Glutamatergic neuron (in vitro differentiated cells): ENCODE results near the gene UNC13B. TPM values are rescaled to one million over a fixed set of nuclear protein-coding genes. Genes with fewer than 3 reads are reported as not detected.

Experiments used
- DNase-seq: peaks from one replicate; pipeline ENCODE4 v3.0.0; 2022
- H3K27ac Mint-ChIP-seq: one replicate; pipeline ENCODE4 v1.8.0; 2020; ENCODE audit warnings: mild to moderate bottlenecking, mixed read lengths, inconsistent platforms; ENCODE audit not compliant: unreplicated experiment
- H3K27me3 Mint-ChIP-seq: one replicate; pipeline ENCODE4 v1.8.0; 2020; ENCODE audit warnings: mild to moderate bottlenecking, moderate library complexity, mixed read lengths, inconsistent platforms; ENCODE audit not compliant: unreplicated experiment
- H3K36me3 Mint-ChIP-seq: one replicate; pipeline ENCODE4 v1.8.0; 2020; ENCODE audit warnings: mild to moderate bottlenecking, mixed read lengths, inconsistent platforms; ENCODE audit not compliant: unreplicated experiment
- H3K4me1 Mint-ChIP-seq: one replicate; pipeline ENCODE4 v1.8.0; 2020; ENCODE audit warnings: mild to moderate bottlenecking, low read depth, mixed read lengths, inconsistent platforms; ENCODE audit not compliant: unreplicated experiment
- H3K4me3 Mint-ChIP-seq: one replicate; pipeline ENCODE4 v1.8.0; 2020; ENCODE audit warnings: mild to moderate bottlenecking, mixed read lengths, inconsistent platforms; ENCODE audit not compliant: unreplicated experiment
- H3K9me3 Mint-ChIP-seq: one replicate; pipeline ENCODE4 v1.8.0; 2020; ENCODE audit warnings: mild to moderate bottlenecking, moderate library complexity, mixed read lengths, inconsistent platforms; ENCODE audit not compliant: unreplicated experiment
- total RNA-seq: library from RNA; stranded (reverse); fragmentation: NEBNext Ultra II Directional; extraction: Animal tissue kit (Norgen Biotek cat#: 25700); gene quantifications from one replicate; pipeline ENCODE4 v1.2.1, GENCODE V29; 2021; ENCODE audit not compliant: unreplicated experiment
- TF ChIP-seq, protein P1 (sequence below): fragments of 200-600 bp; sonication (generic); IDR thresholded peaks from one replicate; pipeline ENCODE4 v1.5.0; 2021; ENCODE audit not compliant: partially characterized antibody, unreplicated experiment

Gene UNC13B
- total RNA-seq, 1 donor from 2014 or later = 90.7 TPM

DNA sequence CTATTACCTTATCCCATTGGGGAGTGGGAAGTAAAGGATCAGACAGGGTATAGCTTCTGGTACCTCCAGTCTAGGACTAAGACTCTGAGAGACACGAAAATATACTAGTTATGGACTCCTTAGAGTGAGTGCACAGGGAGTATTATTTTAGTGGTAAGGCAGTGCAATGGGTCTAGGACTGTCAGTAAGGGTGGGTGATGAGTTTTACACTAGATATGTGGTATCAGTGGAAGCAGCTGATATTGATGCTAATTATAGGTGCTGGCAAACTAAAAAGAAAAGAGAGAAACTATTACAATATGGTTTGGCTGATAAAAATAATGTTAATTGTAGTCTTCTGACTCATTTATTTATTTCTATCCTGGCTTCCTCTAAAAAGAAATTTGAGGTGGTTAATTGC lies 118.6 kb downstream of the UNC13B start:
- DNase-seq = no peak
- TF ChIP-seq, protein P1, sequence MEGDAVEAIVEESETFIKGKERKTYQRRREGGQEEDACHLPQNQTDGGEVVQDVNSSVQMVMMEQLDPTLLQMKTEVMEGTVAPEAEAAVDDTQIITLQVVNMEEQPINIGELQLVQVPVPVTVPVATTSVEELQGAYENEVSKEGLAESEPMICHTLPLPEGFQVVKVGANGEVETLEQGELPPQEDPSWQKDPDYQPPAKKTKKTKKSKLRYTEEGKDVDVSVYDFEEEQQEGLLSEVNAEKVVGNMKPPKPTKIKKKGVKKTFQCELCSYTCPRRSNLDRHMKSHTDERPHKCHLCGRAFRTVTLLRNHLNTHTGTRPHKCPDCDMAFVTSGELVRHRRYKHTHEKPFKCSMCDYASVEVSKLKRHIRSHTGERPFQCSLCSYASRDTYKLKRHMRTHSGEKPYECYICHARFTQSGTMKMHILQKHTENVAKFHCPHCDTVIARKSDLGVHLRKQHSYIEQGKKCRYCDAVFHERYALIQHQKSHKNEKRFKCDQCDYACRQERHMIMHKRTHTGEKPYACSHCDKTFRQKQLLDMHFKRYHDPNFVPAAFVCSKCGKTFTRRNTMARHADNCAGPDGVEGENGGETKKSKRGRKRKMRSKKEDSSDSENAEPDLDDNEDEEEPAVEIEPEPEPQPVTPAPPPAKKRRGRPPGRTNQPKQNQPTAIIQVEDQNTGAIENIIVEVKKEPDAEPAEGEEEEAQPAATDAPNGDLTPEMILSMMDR = no peak
- no peak overlapping the region for H3K27ac Mint-ChIP-seq
- H3K4me3 Mint-ChIP-seq = no peak overlapping the region
- no peaks in the 10 kb centered on the region for H3K36me3 Mint-ChIP-seq
- H3K27me3 Mint-ChIP-seq = peaks cover 2% of the 10 kb centered on the region
- no peaks in the 10 kb centered on the region for H3K9me3 Mint-ChIP-seq
- H3K4me1 Mint-ChIP-seq = peaks cover 5% of the 10 kb centered on the region

DNA sequence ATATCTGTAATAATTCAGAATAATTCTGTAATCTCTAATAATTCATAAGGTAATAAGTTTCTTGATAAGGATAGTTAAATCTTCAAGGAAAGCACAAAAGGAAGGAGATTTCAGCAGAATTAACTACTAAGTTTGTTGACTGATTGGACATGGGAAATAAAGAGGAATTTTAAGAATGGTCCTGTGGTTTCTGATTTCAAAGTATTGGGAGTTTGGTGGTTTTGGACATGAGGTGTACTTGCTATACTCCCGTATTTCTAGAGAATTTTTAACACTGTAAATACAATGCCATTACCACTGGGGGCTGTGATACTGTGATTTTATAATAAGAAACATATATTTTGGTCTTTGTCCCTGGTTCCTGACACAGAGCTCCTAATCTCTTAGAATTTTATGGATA lies 123.9 kb downstream of the UNC13B start:
- Mint-ChIP-seq H3K4me1 (peaks cover 5% of the 10 kb centered on the region), H3K27ac (no peak overlapping the region), H3K4me3 (no peak overlapping the region), H3K9me3 (no peaks in the 10 kb centered on the region), H3K36me3 (no peaks in the 10 kb centered on the region), H3K27me3 (peaks cover 2% of the 10 kb centered on the region)
- DNase-seq = no peak
- TF ChIP-seq, protein P1 = no peak

DNA sequence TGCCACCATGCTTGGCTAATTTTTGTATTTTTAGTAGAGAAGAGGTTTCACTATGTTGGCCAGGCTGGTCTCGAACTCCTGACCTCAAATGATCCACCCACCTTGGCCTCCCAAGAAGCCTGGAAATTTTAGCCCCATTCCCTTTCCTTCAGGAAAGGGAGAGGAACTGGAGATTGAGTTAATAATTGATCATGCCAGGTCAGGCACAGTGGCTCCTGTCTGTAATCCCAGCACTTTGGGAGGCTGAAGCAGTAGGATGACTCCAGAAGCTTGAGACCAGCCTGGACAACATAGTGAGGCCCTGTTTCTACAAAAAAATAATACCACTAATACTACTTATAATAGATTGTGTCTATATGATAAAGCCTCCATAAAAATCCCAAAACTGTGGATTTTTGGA lies 124.6 kb downstream of the UNC13B start:
- TF ChIP-seq, protein P1 = no peak
- H3K36me3 Mint-ChIP-seq = no peaks in the 10 kb centered on the region
- no peak overlapping the region for H3K4me3 Mint-ChIP-seq
- no peak for DNase-seq
- H3K9me3 Mint-ChIP-seq = no peaks in the 10 kb centered on the region
- no peak overlapping the region for H3K27ac Mint-ChIP-seq
- peaks cover 2% of the 10 kb centered on the region for H3K27me3 Mint-ChIP-seq
- H3K4me1 Mint-ChIP-seq = peaks cover 5% of the 10 kb centered on the region

DNA sequence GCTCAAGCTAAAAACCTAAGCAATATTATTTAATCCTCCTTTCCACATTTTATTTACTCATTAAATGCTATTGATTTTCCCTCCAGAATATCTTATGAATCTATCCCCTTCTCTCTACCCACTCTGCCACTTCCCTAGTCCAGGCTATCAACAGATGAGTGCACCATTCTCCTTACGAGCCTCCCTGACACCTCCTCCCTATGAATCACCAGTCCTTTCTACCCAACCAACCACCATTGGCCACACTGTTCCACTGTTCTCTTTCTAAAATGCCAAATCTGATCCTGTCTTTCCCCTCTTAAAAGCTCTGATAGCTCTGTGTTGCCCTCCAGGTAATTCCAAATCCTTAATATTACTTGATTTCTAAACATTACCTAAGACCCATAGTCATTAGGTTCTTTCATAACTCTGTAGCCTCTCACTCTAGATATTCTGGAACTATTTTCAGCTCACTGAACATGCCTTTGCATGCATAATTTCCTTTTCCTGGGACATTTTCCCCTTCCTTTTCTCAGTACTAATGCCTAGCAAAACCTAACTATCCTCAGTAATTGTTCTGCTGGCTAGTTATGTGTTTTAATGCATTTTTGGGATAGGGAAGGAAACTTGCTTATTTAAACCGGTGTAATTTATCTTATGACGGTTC lies 126.3 kb downstream of the UNC13B start:
- TF ChIP-seq, protein P1 = no peak
- H3K9me3 Mint-ChIP-seq = no peaks in the 10 kb centered on the region
- no peak for DNase-seq
- peaks cover 2% of the 10 kb centered on the region for H3K27me3 Mint-ChIP-seq
- no peak overlapping the region for H3K27ac Mint-ChIP-seq
- no peaks in the 10 kb centered on the region for H3K36me3 Mint-ChIP-seq
- no peak overlapping the region for H3K4me3 Mint-ChIP-seq
- H3K4me1 Mint-ChIP-seq = peaks cover 6% of the 10 kb centered on the region

DNA sequence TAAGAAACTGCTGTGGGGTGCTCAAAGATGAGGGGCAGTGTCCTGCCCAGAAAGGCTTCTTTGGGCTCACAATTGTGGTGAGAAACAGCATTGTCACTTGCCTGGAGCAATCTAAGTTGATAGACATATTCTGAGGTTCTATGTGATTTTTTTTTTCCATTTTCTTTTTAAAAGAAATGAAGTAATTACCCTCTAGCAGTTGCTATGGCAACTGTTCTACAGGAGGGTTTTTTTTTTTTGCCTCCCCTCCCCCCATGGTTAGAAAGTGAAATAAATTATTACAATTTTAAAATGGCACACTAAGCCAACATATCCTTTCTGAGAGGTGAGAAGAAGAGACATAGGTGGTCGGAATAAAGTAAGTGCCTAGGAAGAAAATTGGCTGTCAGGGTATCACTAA lies 127.0 kb downstream of the UNC13B start:
- Mint-ChIP-seq H3K36me3 (no peaks in the 10 kb centered on the region), H3K4me1 (peaks cover 6% of the 10 kb centered on the region), H3K27ac (no peak overlapping the region), H3K9me3 (no peaks in the 10 kb centered on the region), H3K27me3 (peaks cover 2% of the 10 kb centered on the region), H3K4me3 (no peak overlapping the region)
- no peak for DNase-seq
- TF ChIP-seq, protein P1 = no peak
